SHP77 (cell line): ENCODE measurements around the gene CAPNS2.

Experiments
- DNase-seq, 2 experiments: peaks; one replicate each; lab custom pipeline; 2025; lab: John Stamatoyannopoulos, UW

CAPNS2 gene

DNA sequence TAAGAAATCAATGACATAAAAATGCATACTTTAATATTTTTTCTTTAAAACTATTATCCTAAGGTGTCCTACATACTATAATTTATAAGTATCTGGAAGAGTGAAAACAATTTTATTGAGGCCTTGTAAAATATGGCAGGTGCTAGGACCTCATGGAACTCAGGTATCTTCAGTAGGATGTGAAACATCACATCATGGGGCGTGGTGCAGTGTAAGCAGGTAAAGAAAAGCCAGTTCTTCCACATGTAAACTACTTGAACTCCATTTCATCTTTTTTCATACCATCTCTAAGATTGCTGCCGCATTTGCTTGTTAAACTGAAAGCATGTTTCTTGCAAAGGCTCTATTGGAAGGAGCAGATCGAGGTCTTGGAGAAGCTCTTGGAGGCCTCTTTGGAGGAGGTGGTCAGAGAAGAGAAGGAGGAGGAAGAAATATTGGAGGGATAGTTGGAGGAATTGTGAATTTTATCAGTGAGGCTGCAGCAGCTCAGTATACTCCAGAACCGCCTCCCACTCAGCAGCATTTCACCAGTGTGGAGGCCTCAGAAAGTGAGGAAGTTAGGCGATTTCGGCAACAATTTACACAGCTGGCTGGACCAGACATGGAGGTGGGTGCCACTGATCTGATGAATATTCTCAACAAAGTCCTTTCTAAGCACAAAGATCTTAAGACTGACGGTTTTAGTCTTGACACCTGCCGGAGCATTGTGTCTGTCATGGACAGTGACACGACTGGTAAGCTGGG lies at the start of gene CAPNS2:
TSS of gene CAPNS2 (plus strand) at position 253 of the 744 bp plus-strand sequence. CDS start at position 326, 73 bp downstream.
- DNase-seq: no peak

DNA sequence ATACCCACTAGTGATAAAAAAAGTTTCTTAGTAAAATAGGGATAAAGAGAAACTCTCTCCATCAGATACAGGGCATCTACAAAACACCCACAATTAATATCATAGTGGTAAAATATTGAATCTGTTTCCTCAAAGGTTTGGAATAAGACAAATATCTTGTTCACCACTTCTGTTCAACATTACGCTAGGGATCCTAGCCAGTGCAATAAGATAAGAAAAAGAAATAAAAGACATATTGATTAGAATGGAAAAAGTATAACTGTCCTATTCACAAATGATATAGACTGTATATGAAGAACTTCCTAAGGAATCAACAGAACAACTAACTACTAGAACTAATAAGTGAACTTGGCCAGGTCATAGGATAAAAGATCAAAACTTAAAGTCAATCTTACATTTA lies 44.7 kb upstream of the CAPNS2 start:
- no peak for DNase-seq

DNA sequence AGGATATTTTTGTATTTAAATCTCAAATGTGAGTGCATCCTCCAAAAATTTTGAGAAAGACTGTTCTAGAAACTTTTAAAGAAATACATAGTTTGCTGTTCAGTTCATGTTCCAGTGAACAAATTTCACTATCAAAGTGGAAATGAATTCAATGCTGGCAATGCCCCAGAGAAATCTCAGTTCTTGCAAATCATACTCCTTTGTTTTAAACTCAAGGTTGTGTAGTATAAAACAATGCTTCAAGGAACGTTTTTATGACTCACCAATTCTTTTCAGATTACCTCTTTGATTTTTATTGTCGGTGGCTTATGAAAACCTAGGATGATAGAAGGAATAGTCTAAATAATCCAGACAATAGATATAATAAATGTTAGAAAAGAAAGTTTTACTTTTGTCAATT lies 40.0 kb upstream of the CAPNS2 start:
- DNase-seq: no peak

DNA sequence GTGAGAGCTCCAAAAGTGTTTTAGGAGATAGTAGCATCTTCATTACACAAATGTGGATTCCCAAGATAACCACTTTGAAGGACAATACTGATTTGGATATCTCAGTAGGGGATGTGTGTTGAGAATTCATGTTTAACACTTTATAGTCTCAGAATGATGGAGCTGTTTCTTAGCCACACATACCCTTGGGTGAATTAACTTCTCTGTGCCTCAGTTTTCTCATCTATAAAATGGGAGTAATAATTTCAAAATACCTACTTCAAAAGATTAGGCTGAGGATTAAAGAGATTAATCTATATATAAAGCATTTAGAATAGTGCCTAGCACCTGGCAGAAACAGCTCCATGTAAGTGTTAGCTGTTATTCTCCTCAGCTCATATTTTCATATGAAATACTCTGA lies 38.6 kb upstream of the CAPNS2 start:
- DNase-seq: no peak

DNA sequence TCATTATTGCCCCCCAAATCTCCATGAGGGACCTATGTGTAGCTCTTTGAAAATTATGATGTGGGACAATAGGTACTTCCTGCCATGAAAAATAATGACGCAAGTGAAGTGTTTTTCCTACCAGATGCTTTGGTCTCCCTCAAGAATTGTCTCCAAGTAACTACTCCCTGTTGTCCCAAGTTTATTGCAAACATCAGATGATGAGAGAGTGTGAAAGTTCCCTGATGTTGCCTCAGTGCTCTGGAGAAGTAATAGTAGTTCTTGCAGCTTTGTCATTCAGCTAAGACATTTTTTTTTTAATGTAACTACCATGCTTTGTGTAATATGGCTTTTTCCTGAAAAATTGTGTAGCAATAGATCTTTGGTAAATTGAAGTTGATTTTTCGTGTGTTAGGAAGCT lies 37.5 kb upstream of the CAPNS2 start:
- DNase-seq: no peak

DNA sequence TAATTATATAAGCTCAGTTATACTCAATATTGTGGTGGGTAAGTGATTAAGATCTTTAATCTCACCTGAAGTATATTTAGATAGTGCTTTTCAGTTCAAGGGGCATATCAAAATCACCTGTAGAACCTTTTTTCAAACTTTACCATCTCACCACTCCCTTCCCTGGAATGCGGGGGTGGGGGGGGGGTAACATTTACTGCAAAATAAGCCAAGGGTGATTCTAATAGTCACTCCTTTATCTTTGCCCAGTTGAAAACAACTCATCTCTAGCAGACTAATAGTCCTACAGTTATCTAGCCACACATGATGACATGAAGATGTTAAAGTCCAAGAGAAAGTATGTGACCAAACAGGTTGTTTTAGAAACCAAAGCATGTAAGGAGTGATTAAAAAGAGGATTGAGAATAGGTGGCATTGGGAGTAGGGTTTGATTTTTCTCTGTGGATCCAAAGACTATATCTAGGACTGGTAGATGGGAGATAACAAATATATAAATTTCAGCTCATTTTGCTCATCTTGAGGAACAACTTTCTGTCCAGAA lies 36.1 kb upstream of the CAPNS2 start:
- no peak for DNase-seq

DNA sequence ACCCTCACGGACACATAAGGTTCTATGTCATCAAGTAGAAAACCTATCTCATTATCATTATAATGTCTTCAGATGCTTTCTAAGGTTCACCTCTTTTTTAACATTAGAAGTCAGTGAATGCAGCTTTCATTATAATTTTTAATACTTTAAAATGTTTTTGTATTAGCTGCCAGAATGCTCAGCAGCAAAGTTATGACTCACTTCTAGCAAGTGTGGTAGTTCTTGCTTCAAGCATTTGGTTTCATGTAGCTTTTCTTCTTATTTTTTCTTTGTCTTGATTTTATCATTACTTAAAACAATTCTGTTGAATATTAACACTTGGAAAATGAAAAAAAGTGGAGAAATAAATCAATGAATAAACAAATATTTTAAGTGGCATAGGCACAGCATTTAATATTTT lies 34.3 kb upstream of the CAPNS2 start:
- DNase-seq: no peak

DNA sequence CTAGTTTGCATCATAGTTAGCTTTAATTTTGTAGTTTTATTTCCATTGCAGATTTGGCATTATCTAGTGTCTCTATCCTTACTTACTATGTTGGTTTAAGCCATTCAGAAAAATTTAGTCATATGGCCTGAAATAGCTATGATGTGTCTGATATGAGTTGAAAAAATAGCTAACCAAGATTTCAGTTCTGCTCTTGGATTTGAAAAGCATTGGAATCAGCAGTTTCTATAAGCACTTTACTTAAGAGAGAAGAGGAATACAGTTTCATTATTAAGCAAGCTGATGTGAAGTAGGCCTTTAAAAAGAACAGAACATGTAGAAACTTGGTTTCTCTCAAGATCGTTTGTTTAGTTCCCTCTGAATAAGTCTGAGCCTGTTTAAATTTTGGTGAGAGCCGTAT lies 31.7 kb upstream of the CAPNS2 start:
- no peak for DNase-seq

DNA sequence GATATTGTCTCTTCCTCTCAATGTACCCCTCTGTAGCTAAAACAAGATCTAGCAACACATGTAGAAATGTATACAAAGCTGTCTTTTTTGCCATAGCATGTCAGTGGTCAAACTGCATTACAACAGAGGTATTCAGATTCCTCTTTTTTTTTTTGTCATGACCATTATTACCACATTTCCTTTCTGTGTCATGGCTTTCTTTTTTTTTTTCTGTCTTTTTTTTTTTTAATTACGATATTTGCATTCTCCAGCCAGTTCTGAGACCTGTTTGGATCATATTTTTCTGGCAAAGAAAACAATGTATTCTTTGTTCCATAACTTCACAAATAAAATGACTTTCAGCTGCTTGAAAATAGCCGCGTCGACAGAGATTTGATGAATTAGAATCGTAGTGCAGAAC lies 27.4 kb upstream of the CAPNS2 start:
- DNase-seq: no peak

DNA sequence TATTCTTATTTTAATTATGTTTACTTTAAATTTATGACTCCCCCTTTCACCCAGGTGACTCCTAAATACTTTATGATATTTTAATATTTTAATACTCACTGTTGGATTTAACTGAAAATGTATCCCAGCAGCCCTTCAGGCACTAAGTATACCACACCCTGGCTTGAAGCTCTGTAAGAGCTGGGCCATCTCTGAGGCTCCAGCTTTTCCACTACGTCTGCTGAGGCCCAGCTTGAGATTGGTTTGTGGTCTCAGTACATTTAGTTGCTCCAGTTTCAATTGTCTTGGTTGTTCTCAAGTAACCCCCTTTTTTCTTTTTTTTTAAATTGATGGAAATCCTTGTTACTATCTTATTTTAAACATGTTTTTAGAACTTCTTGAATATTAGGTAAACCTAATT lies 27.0 kb upstream of the CAPNS2 start:
- DNase-seq: no peak

DNA sequence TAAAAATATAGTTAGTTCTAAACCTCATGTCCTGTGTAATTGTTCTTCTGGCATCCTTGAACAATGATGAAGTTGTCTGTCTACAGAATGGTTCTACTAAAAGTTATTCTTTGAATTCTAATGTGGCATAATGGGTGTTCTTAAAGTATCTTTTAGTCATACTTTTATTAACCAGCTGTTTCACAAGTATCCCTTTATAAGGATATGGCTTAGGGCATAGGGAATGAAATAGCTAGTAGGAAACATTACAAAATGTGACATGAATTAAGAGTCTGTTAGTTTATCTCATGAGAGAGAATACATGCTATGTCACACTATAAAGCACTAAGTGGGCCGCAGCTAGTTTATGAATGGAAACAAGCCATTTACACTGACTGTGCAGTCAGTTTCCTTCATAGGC lies 26.3 kb upstream of the CAPNS2 start:
- no peak for DNase-seq

DNA sequence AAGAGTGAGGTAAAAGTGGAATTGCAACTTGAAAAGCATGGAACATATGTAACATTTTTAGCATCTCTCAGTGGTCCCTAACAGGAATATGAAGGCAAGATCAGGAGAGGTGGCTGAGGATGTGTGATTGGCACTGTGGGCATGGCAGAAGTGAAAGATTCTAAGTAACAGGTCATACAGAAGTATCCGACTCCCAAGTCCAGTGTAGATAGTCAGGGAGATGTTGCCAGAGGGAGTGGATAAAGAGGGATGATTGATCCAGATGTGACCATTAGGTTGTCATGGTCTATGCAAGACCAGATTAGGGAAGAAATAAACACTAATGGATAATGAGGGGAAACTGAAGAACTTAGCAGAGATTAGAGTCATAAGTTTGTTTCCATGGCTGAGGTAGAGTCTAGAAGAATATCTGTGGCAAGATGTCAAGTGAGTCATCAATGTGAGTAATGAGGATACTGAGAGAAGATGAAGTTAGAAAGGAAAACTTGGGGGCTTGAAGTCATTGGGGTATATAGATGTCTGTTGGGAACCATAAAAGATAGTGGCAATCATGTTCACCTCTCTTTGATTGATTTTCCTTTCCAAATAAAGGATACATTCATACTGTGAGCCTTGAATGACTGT lies 23.9 kb upstream of the CAPNS2 start:
- DNase-seq: no peak

DNA sequence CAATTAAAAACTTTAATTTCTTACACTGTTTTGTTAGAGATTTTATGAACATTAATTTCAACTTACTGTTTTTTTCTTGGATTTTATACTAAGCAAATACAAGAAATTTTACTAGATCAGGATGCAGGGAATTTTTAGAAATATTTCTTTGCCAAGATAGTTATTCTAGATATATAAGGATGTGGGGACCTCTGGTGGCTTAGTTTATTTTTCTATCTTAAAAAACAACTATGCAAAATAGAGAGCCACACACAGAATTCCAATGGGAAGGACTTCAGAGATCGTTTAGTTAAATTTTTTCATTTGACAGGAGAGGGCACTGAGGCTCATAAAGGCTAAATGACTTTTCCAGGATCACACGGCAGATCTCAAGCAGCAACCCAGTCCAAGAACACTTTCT lies 23.0 kb upstream of the CAPNS2 start:
- no peak for DNase-seq

DNA sequence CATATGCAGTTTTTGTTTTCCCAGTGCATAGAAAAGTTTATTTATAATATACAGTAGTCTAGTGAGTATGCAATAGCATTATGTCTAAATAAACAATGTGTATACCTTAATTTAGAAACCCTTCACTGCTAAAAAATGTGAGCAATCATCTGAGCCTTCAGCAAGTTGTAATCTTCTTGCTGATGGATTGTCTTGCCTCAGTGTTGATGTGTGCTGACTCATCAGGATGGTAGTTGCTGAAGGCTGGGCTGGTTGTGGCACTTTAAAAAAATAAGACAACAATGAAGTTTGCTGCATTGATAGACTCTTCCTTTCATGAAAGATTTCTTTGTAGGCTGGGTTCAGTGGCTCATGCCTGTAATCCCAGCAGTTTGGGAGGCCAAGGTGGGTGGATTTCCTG lies 13.9 kb upstream of the CAPNS2 start:
- no peak for DNase-seq

DNA sequence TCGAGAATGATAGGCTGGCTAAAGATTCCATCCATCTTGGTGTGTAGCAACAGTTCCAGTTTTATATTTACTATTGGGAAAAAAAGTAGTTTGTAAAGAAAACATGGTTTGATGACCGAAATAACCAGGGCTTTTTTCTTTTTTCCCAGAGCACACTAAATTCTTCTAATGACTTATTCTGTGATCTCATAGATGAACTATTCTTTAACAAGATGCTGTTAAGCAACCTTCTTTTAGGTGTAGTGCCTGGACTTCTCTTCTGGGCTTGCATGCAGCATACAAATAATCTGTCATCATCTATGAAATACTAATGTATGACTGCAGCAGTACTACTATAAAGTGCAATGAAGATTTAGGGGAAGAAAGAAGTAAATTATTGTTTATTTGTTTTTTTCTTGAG lies 11.0 kb upstream of the CAPNS2 start:
- DNase-seq: no peak

DNA sequence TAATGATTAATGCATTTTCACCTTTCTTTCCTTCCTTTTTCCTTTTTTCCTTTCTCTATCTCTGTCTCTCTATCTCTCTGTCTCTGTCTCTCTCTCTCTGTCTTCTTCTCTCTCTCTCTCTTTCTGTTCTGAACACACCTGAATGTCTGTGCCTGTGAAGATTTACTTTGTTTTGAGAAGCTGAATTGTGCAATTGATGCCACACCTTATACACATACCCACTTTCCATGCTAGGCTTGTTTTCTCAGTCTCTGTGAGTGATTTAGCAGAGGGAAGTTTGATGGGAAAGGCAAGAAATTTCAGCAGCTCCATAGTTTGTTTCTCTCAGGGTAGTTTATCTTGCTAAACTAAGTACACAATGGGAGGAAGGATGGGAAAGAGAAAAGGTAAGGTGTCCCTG lies 9.3 kb upstream of the CAPNS2 start:
- DNase-seq: no peak

DNA sequence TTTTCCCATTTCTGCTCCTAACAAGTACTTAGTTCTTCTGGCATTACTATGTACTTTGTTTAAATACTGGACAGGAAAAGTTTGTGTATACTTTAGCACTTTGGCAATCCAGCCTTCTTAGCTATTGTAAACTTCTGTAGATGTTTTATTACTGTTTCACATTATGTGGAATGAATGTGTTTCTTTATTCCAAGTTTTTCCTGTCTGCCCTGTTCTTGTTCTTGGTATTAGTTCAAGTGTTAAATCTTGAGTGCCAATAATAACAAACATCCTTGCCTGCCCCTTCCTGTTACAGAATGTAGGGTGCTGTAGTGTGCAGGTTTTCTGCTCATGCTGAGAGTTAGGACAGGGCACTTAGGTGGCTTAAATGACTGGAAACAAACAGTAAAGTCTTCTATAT lies 7.3 kb upstream of the CAPNS2 start:
- DNase-seq: no peak

DNA sequence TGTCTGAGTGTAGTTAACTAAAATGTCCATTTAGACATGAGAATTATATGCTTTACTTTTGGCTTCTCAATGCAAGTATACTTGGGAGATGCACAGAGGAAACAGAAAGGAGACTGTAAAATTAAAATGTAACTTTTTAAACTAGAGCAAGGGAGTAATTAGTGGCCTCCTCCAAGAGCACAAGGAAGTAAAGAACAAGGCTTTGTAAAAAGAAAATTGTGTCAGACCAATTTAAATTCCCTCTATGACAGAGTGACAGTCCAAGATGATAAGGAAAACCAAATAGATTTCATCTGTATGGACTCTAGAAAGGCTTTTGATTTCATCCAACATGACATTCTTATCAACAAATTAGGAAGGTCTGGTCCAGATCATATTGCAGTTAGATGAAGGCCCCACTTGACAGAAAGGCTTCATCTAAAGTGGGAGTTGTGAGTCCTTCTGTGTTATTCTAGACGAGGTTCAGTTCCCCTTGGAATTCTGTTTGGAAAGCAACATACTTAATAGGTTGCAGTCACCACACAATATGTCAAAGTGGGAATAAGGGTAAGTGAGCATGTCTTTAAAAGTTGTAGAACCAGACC lies 6.5 kb upstream of the CAPNS2 start:
- no peak for DNase-seq

DNA sequence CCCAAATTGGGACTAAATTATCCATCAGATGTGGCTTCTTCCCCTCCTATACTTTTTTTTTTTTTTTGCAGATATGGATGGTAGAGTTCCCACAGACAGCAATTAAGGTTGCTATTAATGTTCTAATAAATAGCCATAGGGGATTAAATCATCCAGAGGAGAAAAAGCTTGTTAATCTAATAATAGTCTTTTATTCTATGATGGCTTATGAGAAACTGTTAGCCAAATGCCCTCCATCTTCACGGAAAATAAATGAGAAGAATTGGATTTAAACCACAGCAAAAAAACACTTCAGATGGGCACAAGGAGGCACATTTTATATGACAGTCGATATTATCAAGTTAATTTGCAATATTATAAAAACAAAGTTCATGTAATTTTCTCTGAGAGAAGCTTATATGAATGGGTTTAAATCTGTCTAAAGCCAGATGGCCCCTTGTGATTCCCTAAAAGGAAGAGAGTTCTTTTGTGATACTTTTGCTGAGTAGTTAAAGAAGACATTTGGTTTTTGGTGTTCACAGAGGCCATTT lies 5.1 kb upstream of the CAPNS2 start:
- DNase-seq: no peak

DNA sequence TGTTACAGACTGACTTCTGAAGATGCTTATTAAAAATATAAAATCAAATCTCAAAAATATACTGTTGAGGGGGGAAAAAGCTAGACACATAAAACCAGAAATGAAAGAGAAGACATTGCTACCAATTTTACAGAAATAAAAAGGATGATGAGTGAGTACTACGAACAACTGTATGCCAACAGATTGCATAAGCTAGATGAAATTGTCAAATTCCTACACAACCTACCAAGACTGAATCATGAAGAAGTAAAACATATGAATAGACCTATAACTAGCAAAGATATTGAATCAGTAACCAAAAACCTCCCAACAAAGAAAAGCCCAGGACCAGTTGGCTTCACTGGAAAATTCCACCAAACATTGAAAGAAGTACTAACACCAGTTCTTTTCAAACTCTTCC lies 3.5 kb upstream of the CAPNS2 start:
- no peak for DNase-seq

DNA sequence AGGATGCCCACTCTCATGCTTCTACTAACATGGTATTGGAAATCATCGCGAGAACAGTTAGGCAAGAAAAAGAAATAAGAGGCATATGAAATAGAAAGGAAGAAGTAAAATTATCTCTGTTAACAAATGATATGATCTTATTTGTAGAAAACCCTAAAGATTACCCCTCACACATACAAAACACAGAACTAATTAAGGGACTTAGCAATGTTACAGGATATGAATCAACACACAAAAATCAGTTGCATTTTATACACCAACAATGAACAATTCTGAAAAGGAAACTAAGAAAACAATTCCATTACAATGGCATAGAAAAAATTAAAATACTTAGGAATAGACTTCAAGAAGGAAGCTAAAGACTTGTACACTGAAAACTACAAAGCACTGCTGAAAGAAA lies 2.7 kb upstream of the CAPNS2 start:
- DNase-seq: no peak

DNA sequence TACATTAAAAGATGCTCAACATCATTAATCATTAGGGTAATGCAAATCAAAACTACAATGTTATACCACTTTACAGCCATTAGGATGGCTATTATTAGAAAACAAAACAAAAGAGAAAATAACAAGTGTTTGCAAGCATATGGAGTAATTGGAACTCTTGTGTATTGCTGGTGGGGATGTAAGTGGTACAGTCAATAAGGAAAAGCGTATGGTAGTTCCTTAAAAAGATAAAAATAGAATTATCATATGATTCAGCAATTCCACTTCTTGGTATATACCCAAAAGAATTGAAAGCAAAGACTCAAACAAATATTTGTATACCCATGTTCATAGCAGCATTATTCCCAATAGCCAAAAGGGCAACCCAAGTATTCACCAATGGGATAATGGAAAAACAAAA lies 1.4 kb upstream of the CAPNS2 start:
- DNase-seq: no peak

DNA sequence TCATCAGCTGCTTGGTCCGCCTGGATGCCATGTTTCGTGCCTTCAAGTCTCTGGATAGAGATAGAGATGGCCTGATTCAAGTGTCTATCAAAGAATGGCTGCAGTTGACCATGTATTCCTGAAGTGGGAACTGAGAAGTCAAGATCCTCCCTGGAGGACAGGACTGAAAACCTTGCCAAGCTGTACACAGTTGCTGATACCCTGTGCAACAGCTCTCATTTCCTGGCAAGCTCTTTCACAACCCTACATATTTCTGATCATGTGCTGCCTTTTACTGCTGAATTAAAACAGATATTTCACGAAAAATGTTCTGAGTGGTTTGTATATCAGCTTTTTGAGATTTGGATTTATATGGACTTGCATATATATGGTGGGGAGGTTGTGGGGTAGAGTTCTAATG lies 898 bp downstream of the CAPNS2 start:
- DNase-seq: no peak
